Karpas-422 (cell line): Measurements from ENCODE around the gene TNK1. TPM values are rescaled to one million over a fixed set of nuclear protein-coding genes. Genes with fewer than 3 reads are reported as not detected.

Experiments used
- DNase-seq: peaks from one replicate; pipeline ENCODE4 v3.0.0-alpha.2; 2015
- H2AFZ ChIP-seq: fragments of 200-600 bp; sonication (generic); 2 replicates; pipeline ENCODE4 v1.6.1; 2014; ENCODE audit warnings: antibody characterized with exemption, low read length, mixed read lengths
- H3K27ac ChIP-seq: fragments of 200-600 bp; sonication (generic); 2 replicates; pipeline ENCODE4 v1.5.1; 2014; ENCODE audit warnings: mild to moderate bottlenecking, low read length, moderate library complexity
- H3K27me3 ChIP-seq: fragments of 200-600 bp; sonication (generic); 2 replicates; pipeline ENCODE4 v1.6.1; 2014; ENCODE audit warnings: low read length, mixed read lengths
- H3K36me3 ChIP-seq: fragments of 200-600 bp; sonication (generic); 2 replicates; pipeline ENCODE4 v1.6.1; 2014; ENCODE audit warnings: low read length, mixed read lengths; ENCODE audit not compliant: insufficient read depth
- H3K4me1 ChIP-seq: fragments of 200-600 bp; sonication (generic); 2 replicates; pipeline ENCODE4 v1.6.1; 2014; ENCODE audit warnings: mild to moderate bottlenecking, low read length, mixed read lengths
- H3K4me2 ChIP-seq: fragments of 200-600 bp; sonication (generic); 2 replicates; pipeline ENCODE4 v1.6.1; 2014; ENCODE audit warnings: low read length, low read depth, mild to moderate bottlenecking; ENCODE audit not compliant: poor library complexity, severe bottlenecking
- H3K4me3 ChIP-seq: fragments of 200-600 bp; sonication (generic); 2 replicates; pipeline ENCODE4 v1.5.1; 2014; ENCODE audit warnings: mild to moderate bottlenecking, antibody characterized with exemption, low read length, mixed read lengths
- H3K79me2 ChIP-seq: fragments of 200-600 bp; sonication (generic); 2 replicates; pipeline ENCODE4 v1.6.1; 2014; ENCODE audit warnings: mild to moderate bottlenecking, low read length, mixed read lengths
- H3K9ac ChIP-seq: fragments of 200-600 bp; sonication (generic); 2 replicates; pipeline ENCODE4 v1.6.0; 2014; ENCODE audit warnings: low read length
- H3K9me2 ChIP-seq: fragments of 200-600 bp; sonication (generic), shearing (Covaris generic); replicated peaks from 2 replicates; pipeline ENCODE4 v1.6.0; 2014; ENCODE audit warnings: mild to moderate bottlenecking, low read length, moderate library complexity; ENCODE audit not compliant: insufficient read depth
- H3K9me3 ChIP-seq: fragments of 300-700, 200-600 bp; sonication (generic); 2 replicates; pipeline ENCODE4 v1.6.1; 2014; ENCODE audit warnings: low read length, mixed read lengths
- H4K20me1 ChIP-seq: fragments of 200-600 bp; sonication (generic); 2 replicates; pipeline ENCODE4 v1.6.1; 2014; ENCODE audit warnings: mild to moderate bottlenecking, antibody characterized with exemption, low read length, low read depth; ENCODE audit not compliant: insufficient read depth
- total RNA-seq: library from RNA; depleted of rRNA; stranded (reverse); fragments of >200 nt; shearing (Covaris generic); gene quantifications from 2 replicates; pipeline ENCODE4 v1.2.3, GENCODE V29; 2014; ENCODE audit warnings: low replicate concordance

TNK1 gene
- total RNA-seq, 1 experiment from 2014 or later = 0.75 TPM

DNA sequence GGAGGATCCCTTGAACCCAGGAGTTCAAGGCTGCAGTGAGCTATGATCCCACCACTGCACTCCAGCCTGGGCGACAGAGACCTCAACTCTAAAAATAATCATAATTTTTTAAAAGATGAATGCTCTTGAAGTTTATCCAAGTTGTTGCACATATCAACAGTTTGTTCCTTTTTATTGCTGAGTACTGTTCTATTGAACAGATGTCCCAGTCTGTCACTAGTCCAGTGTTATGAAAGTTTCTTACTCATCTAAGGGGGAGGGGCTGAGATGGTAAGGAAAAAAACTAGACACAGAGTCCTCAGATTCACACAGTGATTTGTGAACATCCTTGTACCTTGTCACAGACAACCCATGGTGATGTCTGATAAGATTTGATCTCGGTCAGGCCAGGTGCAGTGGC, 40.7 kb upstream of the TNK1 start:
- H3K9me3 ChIP-seq = no peaks in the 10 kb centered on the region
- DNase-seq = no peak
- no peak overlapping the region for H3K4me2 ChIP-seq
- H3K27ac ChIP-seq = no peak overlapping the region
- peaks cover 27% of the 10 kb centered on the region for H3K4me1 ChIP-seq
- H3K9ac ChIP-seq = no peak overlapping the region
- H3K4me3 ChIP-seq = no peak overlapping the region
- no peaks in the 10 kb centered on the region for H3K27me3 ChIP-seq
- H3K9me2 ChIP-seq = no peaks in the 10 kb centered on the region
- no peak overlapping the region for H2AFZ ChIP-seq
- no peaks in the 10 kb centered on the region for H4K20me1 ChIP-seq
- H3K79me2 ChIP-seq = peaks cover 14% of the 10 kb centered on the region
- no peaks in the 10 kb centered on the region for H3K36me3 ChIP-seq

DNA sequence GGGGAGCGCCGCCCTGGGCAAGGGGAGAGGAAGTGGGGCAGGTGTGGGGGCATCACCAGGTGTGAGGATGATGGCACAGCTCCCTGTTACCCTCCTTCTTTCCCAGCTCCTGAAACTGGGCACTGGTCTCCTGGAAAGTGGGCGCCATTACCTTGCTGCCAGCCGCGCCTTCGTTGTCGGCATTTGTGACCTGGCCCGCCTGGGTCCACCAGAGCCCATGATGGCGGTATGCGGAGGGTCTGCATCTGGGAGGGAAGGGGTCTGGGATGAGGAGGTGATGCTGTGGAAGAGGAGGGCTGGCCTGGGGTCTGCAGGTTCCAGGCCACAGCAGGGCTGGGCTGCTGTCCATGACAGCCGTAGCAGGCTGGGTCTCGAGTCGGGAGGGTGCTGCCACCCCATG, 39.0 kb upstream of the TNK1 start:
- Histone ChIP-seq H3K79me2 (peaks cover 8% of the 10 kb centered on the region; the same call in 1 of the 2 replicates), H3K9me3 (no peaks in the 10 kb centered on the region), H3K27me3 (no peaks in the 10 kb centered on the region), H3K27ac (no peak overlapping the region), H3K36me3 (no peaks in the 10 kb centered on the region), H4K20me1 (no peaks in the 10 kb centered on the region), H3K4me1 (peaks cover 11% of the 10 kb centered on the region), H2AFZ (no peak overlapping the region), H3K9me2 (no peaks in the 10 kb centered on the region), H3K4me3 (no peak overlapping the region), H3K4me2 (no peak overlapping the region), H3K9ac (no peak overlapping the region)
- DNase-seq = no peak

DNA sequence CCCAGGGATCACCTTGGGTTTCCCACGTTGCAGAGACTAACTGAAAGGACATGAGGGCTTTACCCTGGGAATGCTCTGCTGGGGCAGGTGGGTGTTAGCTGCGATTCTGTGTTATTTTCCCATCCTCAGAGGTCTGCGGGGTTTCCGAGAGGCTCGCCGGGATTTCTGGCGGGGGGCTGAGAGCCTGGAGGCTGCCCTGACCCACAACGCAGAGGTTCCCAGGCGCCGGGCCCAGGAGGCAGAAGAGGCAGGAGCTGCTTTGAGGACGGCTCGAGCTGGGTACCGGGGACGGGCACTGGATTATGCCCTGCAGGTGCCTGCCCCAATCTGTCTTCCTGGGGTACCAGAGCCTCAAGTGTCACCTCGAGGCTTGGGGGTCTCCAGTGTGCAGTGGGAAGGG, 37.6 kb upstream of the TNK1 start:
- Histone ChIP-seq H3K27me3 (no peaks in the 10 kb centered on the region), H3K9ac (no peak overlapping the region), H3K9me3 (no peaks in the 10 kb centered on the region), H2AFZ (no peak overlapping the region), H3K79me2 (no peaks in the 10 kb centered on the region), H3K4me2 (no peak overlapping the region), H3K4me1 (no peaks in the 10 kb centered on the region), H3K27ac (no peak overlapping the region), H3K4me3 (no peak overlapping the region), H3K36me3 (no peaks in the 10 kb centered on the region), H3K9me2 (no peaks in the 10 kb centered on the region), H4K20me1 (no peaks in the 10 kb centered on the region)
- DNase-seq = no peak

DNA sequence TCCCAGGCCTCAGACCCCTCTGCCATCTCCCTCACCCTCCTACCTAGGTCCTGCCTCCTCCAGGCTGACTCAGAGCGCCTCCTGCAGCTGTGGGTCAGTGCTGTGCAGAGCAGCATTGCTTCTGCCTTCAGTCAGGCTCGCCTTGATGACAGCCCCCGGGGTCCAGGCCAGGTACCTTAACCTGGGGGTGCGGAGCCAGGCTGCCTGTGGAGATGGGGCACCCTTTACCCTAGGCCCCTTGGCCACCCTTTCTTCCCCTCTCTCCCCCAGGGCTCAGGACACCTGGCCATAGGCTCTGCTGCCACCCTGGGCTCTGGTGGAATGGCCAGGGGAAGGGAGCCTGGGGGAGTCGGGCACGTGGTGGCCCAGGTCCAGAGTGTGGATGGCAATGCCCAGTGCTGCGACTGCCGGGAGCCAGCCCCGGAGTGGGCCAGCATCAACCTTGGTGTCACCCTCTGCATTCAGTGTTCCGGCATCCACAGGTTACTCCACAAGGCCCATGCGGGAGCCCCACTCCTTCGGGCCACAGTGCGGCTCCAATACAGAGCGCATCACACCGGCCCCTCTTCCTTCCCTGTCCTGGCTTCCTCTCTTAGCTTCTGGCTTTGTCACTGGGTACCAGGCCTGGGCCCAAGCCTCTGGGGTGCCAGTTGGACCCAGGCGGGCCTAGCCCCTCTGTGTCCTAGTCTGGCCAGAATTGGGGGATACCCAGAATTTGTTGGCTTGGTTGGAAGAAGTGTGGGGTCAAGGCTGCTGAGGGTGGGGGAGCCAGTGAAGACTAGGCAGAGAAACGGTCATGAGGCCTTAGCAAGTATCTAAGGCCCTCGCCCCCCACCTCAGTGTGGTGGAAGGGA, 33.9 kb upstream of the TNK1 start:
- no peak for DNase-seq
- H3K36me3 ChIP-seq = no peaks in the 10 kb centered on the region
- no peak overlapping the region for H2AFZ ChIP-seq

DNA sequence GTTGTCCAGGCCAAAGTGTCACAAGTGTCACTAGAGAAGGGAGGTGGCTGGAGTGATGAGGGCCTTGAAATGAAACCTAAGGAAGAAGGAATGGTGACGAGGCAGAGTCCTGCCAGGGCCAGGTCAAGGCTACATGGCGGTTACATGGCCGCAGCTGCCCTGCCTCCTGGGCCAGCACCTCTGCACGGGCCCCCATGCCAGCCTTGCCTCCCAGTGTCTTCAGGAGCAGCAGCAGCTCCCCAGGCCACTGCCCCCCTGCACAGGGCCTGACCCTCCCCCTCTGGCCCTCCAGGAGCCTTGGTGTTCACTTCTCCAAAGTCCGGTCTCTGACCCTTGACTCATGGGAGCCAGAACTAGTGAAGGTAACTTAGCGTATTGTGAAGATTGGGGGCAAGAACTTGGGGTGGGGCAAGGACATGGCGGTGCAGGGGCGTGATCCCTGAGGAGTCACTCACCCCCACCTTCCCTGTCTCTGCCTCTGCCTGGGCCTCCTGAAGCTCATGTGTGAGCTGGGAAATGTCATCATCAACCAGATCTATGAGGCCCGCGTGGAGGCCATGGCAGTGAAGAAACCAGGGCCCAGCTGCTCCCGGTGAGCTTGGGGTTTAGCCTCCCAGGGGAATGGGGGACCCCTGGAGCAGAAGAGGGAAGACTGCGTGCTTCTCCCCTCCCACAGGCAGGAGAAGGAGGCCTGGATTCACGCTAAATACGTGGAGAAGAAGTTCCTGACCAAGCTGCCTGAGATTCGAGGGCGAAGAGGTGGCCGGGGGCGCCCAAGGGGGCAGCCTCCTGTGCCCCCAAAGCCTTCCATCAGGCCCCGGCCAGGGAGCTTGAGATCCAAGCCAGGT, 33.0 kb upstream of the TNK1 start:
- Histone ChIP-seq H3K4me3 (no peak overlapping the region), H3K9me3 (no peaks in the 10 kb centered on the region), H3K4me1 (peaks cover 24% of the 10 kb centered on the region), H3K79me2 (no peaks in the 10 kb centered on the region), H3K36me3 (no peaks in the 10 kb centered on the region), H4K20me1 (no peaks in the 10 kb centered on the region), H3K9me2 (no peaks in the 10 kb centered on the region), H3K27ac (no peak overlapping the region), H2AFZ (no peak overlapping the region), H3K4me2 (no peak overlapping the region), H3K9ac (no peak overlapping the region), H3K27me3 (no peaks in the 10 kb centered on the region)
- DNase-seq = no peak

More for the DNA sequence above, 33.9 kb upstream of the TNK1 start:
- H3K27ac ChIP-seq = no peak overlapping the region
- H3K4me2 ChIP-seq = no peak overlapping the region
- no peaks in the 10 kb centered on the region for H3K9me2 ChIP-seq
- H4K20me1 ChIP-seq = no peaks in the 10 kb centered on the region
- peaks cover 16% of the 10 kb centered on the region for H3K4me1 ChIP-seq
- no peak overlapping the region for H3K9ac ChIP-seq
- H3K27me3 ChIP-seq = no peaks in the 10 kb centered on the region
- H3K4me3 ChIP-seq = no peak overlapping the region
- no peaks in the 10 kb centered on the region for H3K9me3 ChIP-seq
- no peaks in the 10 kb centered on the region for H3K79me2 ChIP-seq

DNA sequence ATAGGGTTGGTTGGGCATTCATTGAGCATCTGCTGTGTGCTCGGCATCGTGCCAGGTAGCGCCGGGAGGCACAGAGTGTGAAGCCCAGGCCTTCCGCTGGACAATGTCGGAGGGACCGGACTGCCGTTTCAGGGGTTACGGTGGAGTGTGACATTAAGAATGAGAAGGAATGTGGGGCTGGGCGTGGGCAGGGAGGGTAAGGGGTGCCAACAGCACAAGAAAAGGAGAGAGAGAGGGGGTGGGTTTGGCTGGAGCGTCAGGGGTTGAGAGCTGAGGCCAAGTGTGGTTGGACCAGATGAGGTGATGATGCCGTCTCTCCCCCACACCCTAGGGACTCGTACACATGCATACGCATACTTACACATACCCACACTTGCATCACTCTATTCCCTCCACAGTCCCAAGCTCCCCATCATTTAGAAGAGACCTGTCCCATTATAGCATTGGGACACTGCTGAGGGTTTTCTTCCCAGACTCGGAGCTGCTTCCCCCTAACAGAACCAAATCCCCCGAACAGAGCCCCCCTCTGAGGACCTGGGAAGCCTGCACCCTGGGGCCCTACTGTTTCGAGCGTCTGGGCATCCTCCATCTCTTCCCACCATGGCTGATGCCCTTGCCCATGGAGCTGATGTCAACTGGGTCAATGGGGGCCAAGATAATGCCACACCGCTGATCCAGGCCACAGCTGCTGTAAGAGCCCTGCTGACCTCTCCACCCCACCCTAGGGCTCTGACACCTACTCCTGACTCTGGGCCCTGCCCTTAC, 32.2 kb upstream of the TNK1 start:
- Histone ChIP-seq H3K79me2 (no peaks in the 10 kb centered on the region), H4K20me1 (no peaks in the 10 kb centered on the region), H3K4me2 (no peak overlapping the region), H3K9ac (no peak overlapping the region), H3K27me3 (no peaks in the 10 kb centered on the region), H3K36me3 (no peaks in the 10 kb centered on the region), H3K4me1 (peaks cover 25% of the 10 kb centered on the region), H3K9me3 (no peaks in the 10 kb centered on the region), H3K9me2 (no peaks in the 10 kb centered on the region), H2AFZ (no peak overlapping the region), H3K27ac (no peak overlapping the region), H3K4me3 (no peak overlapping the region)
- DNase-seq = no peak

DNA sequence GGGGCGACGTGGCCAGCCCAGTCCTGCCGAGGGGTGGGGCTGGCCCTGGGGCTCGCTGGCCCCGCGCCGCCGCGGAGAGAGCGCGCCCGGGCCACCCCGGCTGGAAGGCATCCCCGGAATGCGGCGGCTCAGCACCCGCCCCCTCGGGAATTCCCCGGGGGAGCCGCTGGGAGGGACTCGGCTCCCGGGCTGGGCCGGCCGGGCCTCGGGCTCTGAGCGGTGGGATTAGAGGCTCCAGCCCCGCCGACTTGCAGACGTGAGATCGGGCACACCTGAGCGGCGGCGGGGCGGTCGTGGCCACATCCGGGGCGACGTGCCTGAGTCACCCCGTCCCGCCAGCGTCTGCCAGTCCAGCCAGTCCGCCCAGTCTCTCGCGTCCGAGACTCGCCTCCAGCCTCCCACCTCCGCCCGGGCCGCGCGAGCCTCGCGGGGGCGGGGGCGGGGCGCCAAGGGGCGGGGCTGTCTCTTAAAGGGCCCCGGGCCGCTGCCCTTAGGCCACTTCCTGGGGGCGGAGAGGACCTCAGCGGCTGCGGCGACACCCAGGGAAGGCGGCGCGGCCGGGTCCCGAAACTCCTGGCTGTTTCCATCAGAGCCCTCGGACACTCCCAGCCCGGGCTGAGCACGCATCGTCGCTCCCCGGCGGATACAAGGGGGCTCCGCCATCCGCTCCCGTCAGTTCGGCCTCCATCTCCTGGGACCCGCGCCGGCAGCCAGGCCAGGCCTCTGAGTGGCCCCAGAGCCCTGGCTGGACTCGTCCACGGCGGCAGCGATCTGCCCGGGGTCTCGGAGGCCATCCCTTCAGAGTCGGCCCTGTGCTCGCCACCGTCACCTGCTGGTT, 29.0 kb upstream of the TNK1 start, which contains the start of gene KCTD11:
KCTD11 (plus strand) TSS at position 498 of the 838 bp plus-strand sequence.
- Histone ChIP-seq H3K27me3 (no peaks in the 10 kb centered on the region), H4K20me1 (no peaks in the 10 kb centered on the region), H3K9me3 (no peaks in the 10 kb centered on the region), H3K4me3 (peak within 1 kb of the TSS; percentile 82), H3K4me2 (peak within 1 kb of the TSS; percentile 88), H3K27ac (peak within 1 kb of the TSS; percentile 49; the same call in 1 of the 2 replicates), H3K79me2 (no peaks in the 10 kb centered on the region), H3K9ac (peak within 1 kb of the TSS; percentile 88), H3K9me2 (no peaks in the 10 kb centered on the region), H3K4me1 (peaks cover 36% of the 10 kb centered on the region), H3K36me3 (no peaks in the 10 kb centered on the region), H2AFZ (peak within 1 kb of the TSS; percentile 77; the same call in 1 of the 2 replicates)
- peak; percentile 91 for DNase-seq
